H1 (cell line): ENCODE data around the gene CPZ. TPM values are rescaled to one million over a fixed set of nuclear protein-coding genes. Genes with fewer than 3 reads are reported as not detected.

Source experiments
- CTCF ChIA-PET: fragments of 300-600 bp; sonication (Branson Sonifier 250); formaldehyde crosslinking; loops from one replicate; lab custom pipeline; 2021; ENCODE audit not compliant: partially characterized antibody; lab: Charles Lee
- POLR2A ChIA-PET: fragments of 300-600 bp; sonication (Branson Sonifier 250); formaldehyde crosslinking; loops from one replicate; lab custom pipeline; 2021; ENCODE audit warnings: inconsistent platforms; ENCODE audit not compliant: partially characterized antibody; lab: Charles Lee
- DNase-seq, 2 experiments: peaks; one replicate each; pipeline versions ENCODE4 v3.0.0 to v3.0.0-alpha.2; 2010 to 2022; ENCODE audit warnings: low spot score in 2 of 2, low read depth in 1 of 2, mixed read lengths in 1 of 2
- FAIRE-seq: peaks from 2 replicates; lab custom pipeline; 2011; peaks lifted over from hg19 to GRCh38; lab: Jason Lieb, UNC
- H2AFZ ChIP-seq: 2 replicates; pipeline ENCODE4 v1.8.1; 2012; ENCODE audit warnings: low read length, inconsistent platforms
- H2AK5ac ChIP-seq: 2 replicates; pipeline ENCODE4 v1.6.1; 2013; ENCODE audit warnings: low read depth, low read length
- H2BK120ac ChIP-seq: replicated peaks from 2 replicates; pipeline ENCODE3; 2013; ENCODE audit warnings: low read depth, low read length, inconsistent platforms
- H2BK12ac ChIP-seq: 2 replicates; pipeline ENCODE4 v1.6.1; 2013; ENCODE audit warnings: low read depth, low read length
- H2BK15ac ChIP-seq: 2 replicates; pipeline ENCODE4 v1.6.1; 2013; ENCODE audit warnings: low read length
- H2BK20ac ChIP-seq: 2 replicates; pipeline ENCODE4 v1.6.1; 2013; ENCODE audit warnings: low read length
- H2BK5ac ChIP-seq: 2 replicates; pipeline ENCODE4 v1.6.1; 2013; ENCODE audit warnings: low read depth, low read length
- H3K14ac ChIP-seq: 2 replicates; pipeline ENCODE4 v1.6.1; 2013; ENCODE audit warnings: inconsistent platforms; ENCODE audit not compliant: insufficient read length
- H3K18ac ChIP-seq: 2 replicates; pipeline ENCODE4 v1.6.1; 2013; ENCODE audit warnings: low read length; ENCODE audit errors: extremely low read depth
- H3K23ac ChIP-seq: 2 replicates; pipeline ENCODE4 v1.6.1; 2013; ENCODE audit warnings: inconsistent platforms; ENCODE audit not compliant: insufficient read length
- H3K23me2 ChIP-seq: 2 replicates; pipeline ENCODE4 v1.6.1; 2013; ENCODE audit warnings: low read depth, low read length
- H3K27ac ChIP-seq: 2 replicates; pipeline ENCODE4 v1.6.1; 2011; ENCODE audit warnings: low read depth, low read length, inconsistent platforms
- H3K27me3 ChIP-seq, 4 experiments: replicated peaks in 1 of 4; 1 replicate in 1 of 4; 2 replicates in 3 of 4; pipeline versions ENCODE4 v1.6.1 to v1.8.1; 2011 to 2013; ENCODE audit warnings: low read length in 3 of 4, mild to moderate bottlenecking in 3 of 4, inconsistent platforms in 2 of 4, mixed read lengths in 2 of 4, moderate library complexity in 1 of 4; ENCODE audit not compliant: control insufficient read depth in 3 of 4, insufficient read depth in 3 of 4; ENCODE audit errors: extremely low read depth in 1 of 4
- H3K36me3 ChIP-seq, 4 experiments: 2 replicates each; pipeline versions ENCODE4 v1.6.1 to v1.8.1; 2011 to 2013; ENCODE audit warnings: mild to moderate bottlenecking in 4 of 4, low read length in 3 of 4, moderate library complexity in 2 of 4, control low read depth in 1 of 4, inconsistent platforms in 1 of 4; ENCODE audit not compliant: insufficient read depth in 4 of 4, control insufficient read depth in 2 of 4
- H3K4ac ChIP-seq: replicated peaks from 2 replicates; pipeline ENCODE3; 2013; ENCODE audit warnings: low read length, low read depth, mixed read lengths, inconsistent platforms; ENCODE audit not compliant: insufficient read length
- H3K4me1 ChIP-seq, 4 experiments: replicated peaks in 1 of 4; 1 replicate in 1 of 4; 2 replicates in 3 of 4; pipeline versions ENCODE4 v1.6.1 to v1.8.1; 2011 to 2013; ENCODE audit warnings: low read length in 3 of 4, inconsistent platforms in 2 of 4, mixed read lengths in 1 of 4; ENCODE audit not compliant: insufficient read depth in 4 of 4, control insufficient read depth in 3 of 4
- H3K4me2 ChIP-seq, 2 experiments: 2 replicates each; pipeline versions ENCODE4 v1.6.1 to v1.8.1; 2011 to 2013; ENCODE audit warnings: low read depth in 2 of 2, low read length in 2 of 2, control low read depth in 1 of 2, inconsistent platforms in 1 of 2, mild to moderate bottlenecking in 1 of 2; ENCODE audit not compliant: insufficient read depth in 1 of 2
- H3K4me3 ChIP-seq, 4 experiments: fragments of 200-600, 300-600 bp in 1 of 4; sonication (generic), shearing (Covaris generic), sonication (Bioruptor Twin) in 1 of 4; 2 replicates each; pipeline versions ENCODE4 v1.5.1 to v1.8.1; 2011 to 2016; ENCODE audit warnings: low read length in 4 of 4, low read depth in 3 of 4, control low read depth in 2 of 4, inconsistent platforms in 2 of 4, mild to moderate bottlenecking in 2 of 4, mixed read lengths in 1 of 4, moderate library complexity in 1 of 4; ENCODE audit not compliant: insufficient read depth in 2 of 4; ENCODE audit errors: extremely low read depth in 1 of 4
- H3K56ac ChIP-seq: replicated peaks from 2 replicates; pipeline ENCODE3; 2013; ENCODE audit warnings: low read depth, mild to moderate bottlenecking, mixed read lengths, low read length, inconsistent platforms; ENCODE audit not compliant: insufficient read length
- H3K79me1 ChIP-seq: 2 replicates; pipeline ENCODE4 v1.6.1; 2013; ENCODE audit warnings: low read depth, low read length, control low read depth
- H3K79me2 ChIP-seq, 2 experiments: 2 replicates each; pipeline versions ENCODE4 v1.6.1 to v1.8.1; 2012 to 2013; ENCODE audit warnings: low read length in 2 of 2, mild to moderate bottlenecking in 2 of 2, inconsistent platforms in 1 of 2; ENCODE audit not compliant: insufficient read depth in 2 of 2, control insufficient read depth in 1 of 2
- H3K9ac ChIP-seq, 4 experiments: replicated peaks in 1 of 4; 1 replicate in 1 of 4; 2 replicates in 3 of 4; pipeline versions ENCODE4 v1.6.1 to v1.8.1; 2011 to 2013; ENCODE audit warnings: low read depth in 3 of 4, low read length in 3 of 4, control low read depth in 2 of 4, mild to moderate bottlenecking in 2 of 4, moderate library complexity in 2 of 4, inconsistent platforms in 1 of 4; ENCODE audit errors: extremely low read depth in 1 of 4
- H3K9me3 ChIP-seq, 2 experiments: 2 replicates each; pipeline versions ENCODE4 v1.6.1 to v1.8.1; 2012 to 2013; ENCODE audit warnings: mild to moderate bottlenecking in 2 of 2, moderate library complexity in 2 of 2, control low read depth in 1 of 2, inconsistent platforms in 1 of 2, low read depth in 1 of 2, low read length in 1 of 2, mixed read lengths in 1 of 2; ENCODE audit not compliant: insufficient read depth in 2 of 2
- H4K20me1 ChIP-seq, 2 experiments: replicated peaks in 1 of 2; 2 replicates each; pipeline versions ENCODE3 to v1.8.1; 2011 to 2013; ENCODE audit warnings: inconsistent platforms in 2 of 2, low read length in 2 of 2, mild to moderate bottlenecking in 1 of 2; ENCODE audit not compliant: insufficient read depth in 2 of 2, control insufficient read depth in 1 of 2
- H4K5ac ChIP-seq: 2 replicates; pipeline ENCODE4 v1.6.1; 2013; ENCODE audit warnings: low read length, low read depth, mixed read lengths, inconsistent platforms; ENCODE audit not compliant: insufficient read length
- H4K8ac ChIP-seq: 2 replicates; pipeline ENCODE4 v1.8.0; 2013; ENCODE audit warnings: mild to moderate bottlenecking, moderate library complexity, low read length, inconsistent platforms; ENCODE audit not compliant: insufficient read depth; ENCODE audit errors: extremely low read depth
- H4K91ac ChIP-seq: replicated peaks from 2 replicates; pipeline ENCODE3; 2013; ENCODE audit warnings: low read length, mixed read lengths, inconsistent platforms; ENCODE audit not compliant: insufficient read length
- ASH2L ChIP-seq: fragments of 200-600, 300-600 bp; sonication (generic); IDR thresholded peaks from one replicate; pipeline ENCODE4 v1.7.1; 2017; ENCODE audit warnings: low read length
- CBX5 ChIP-seq: fragments of 300-800, 300-1000 bp; sonication (generic); IDR thresholded peaks from 2 replicates; pipeline ENCODE4 v1.7.1; 2016; ENCODE audit warnings: antibody characterized with exemption, low read length, low read depth
- GTF2F1 ChIP-seq: IDR thresholded peaks from 2 replicates; pipeline ENCODE4 v1.6.1; 2012; ENCODE audit warnings: low read depth, low read length, improper control_type of control experiment, borderline replicate concordance
- HDAC2 ChIP-seq, 2 experiments: fragments of 300-600 bp in 1 of 2; sonication (generic) in 1 of 2; IDR thresholded peaks; 2 replicates each; pipeline ENCODE4 v1.6.1; 2011 to 2012; ENCODE audit warnings: low read depth in 2 of 2, low read length in 2 of 2, mild to moderate bottlenecking in 2 of 2, moderate library complexity in 2 of 2, borderline replicate concordance in 1 of 2, inconsistent platforms in 1 of 2
- HDAC6 ChIP-seq: IDR thresholded peaks from one replicate; pipeline ENCODE4 v1.7.1; 2012; ENCODE audit warnings: low read depth, mild to moderate bottlenecking, inconsistent platforms, low read length, moderate library complexity
- POU5F1 ChIP-seq: IDR thresholded peaks from 2 replicates; pipeline ENCODE4 v1.6.1; 2011; ENCODE audit warnings: low read depth, mild to moderate bottlenecking, low read length, moderate library complexity
- SIX5 ChIP-seq: IDR thresholded peaks from 2 replicates; pipeline ENCODE4 v1.6.1; 2011; ENCODE audit warnings: mild to moderate bottlenecking, low read depth, low read length
- SRF ChIP-seq: IDR thresholded peaks from 2 replicates; pipeline ENCODE4 v1.6.1; 2011; ENCODE audit warnings: mild to moderate bottlenecking, low read depth, low read length, moderate library complexity
- TBP ChIP-seq: IDR thresholded peaks from 2 replicates; pipeline ENCODE4 v1.6.1; 2011; ENCODE audit warnings: low read depth, low read length, improper control_type of control experiment
- WGBS, 2 experiments: shearing (Covaris generic) in 1 of 2; methylation state at CpG; one replicate each; pipeline versions ENCODE4 v1.1.6 to v1.1.7; 2013 to 2015; ENCODE audit warnings: low lambda C conversion rate in 2 of 2, mixed read lengths in 2 of 2, inconsistent platforms in 1 of 2, low coverage in 1 of 2, missing lambda C conversion rate in 1 of 2; ENCODE audit not compliant: insufficient replicate concordance in 2 of 2, insufficient coverage in 1 of 2, insufficient read length in 1 of 2; ENCODE audit errors: extremely low coverage in 1 of 2, missing lambda C conversion rate in 1 of 2; 5-methylcytosine and 5-hydroxymethylcytosine counted together
- polyA plus RNA-seq, 7 experiments: library from polyadenylated mRNA; depleted of rRNA in 3 of 7; stranded (reverse) in 5 of 7; unstranded in 2 of 7; fragments of >200 nt in 5 of 7; fragments of 200-250 nt in 2 of 7; gene quantifications; 1 replicate in 5 of 7; 2 replicates in 1 of 7; 4 replicates in 1 of 7; pipeline versions ENCODE4 v1.2.1 to v1.2.3, GENCODE V29; 2011 to 2013; ENCODE audit warnings: missing spikeins in 2 of 7, mixed read lengths in 2 of 7
- total RNA-seq: library from RNA; stranded (reverse); fragmentation: NEBNext Ultra II Directional; extraction: Animal tissue kit (Norgen Biotek cat#: 25700); gene quantifications from 2 replicates; pipeline ENCODE4 v1.2.1, GENCODE V29; 2021
- TF ChIP-seq, protein P1 (sequence below): IDR thresholded peaks from 2 replicates; pipeline ENCODE4 v1.6.1; 2012; ENCODE audit warnings: low read length, inconsistent platforms
- TF ChIP-seq, protein P2 (sequence below): IDR thresholded peaks from 2 replicates; pipeline ENCODE4 v1.6.1; 2011; ENCODE audit warnings: low read depth, mild to moderate bottlenecking, low read length; ENCODE audit not compliant: insufficient read depth

Gene CPZ
- total and polyA plus RNA-seq, 2 of the 8 experiments (the other 6 are each of a cell fraction or from before 2014, with no cell fraction given), result 28.8 to 40.7 TPM

DNA sequence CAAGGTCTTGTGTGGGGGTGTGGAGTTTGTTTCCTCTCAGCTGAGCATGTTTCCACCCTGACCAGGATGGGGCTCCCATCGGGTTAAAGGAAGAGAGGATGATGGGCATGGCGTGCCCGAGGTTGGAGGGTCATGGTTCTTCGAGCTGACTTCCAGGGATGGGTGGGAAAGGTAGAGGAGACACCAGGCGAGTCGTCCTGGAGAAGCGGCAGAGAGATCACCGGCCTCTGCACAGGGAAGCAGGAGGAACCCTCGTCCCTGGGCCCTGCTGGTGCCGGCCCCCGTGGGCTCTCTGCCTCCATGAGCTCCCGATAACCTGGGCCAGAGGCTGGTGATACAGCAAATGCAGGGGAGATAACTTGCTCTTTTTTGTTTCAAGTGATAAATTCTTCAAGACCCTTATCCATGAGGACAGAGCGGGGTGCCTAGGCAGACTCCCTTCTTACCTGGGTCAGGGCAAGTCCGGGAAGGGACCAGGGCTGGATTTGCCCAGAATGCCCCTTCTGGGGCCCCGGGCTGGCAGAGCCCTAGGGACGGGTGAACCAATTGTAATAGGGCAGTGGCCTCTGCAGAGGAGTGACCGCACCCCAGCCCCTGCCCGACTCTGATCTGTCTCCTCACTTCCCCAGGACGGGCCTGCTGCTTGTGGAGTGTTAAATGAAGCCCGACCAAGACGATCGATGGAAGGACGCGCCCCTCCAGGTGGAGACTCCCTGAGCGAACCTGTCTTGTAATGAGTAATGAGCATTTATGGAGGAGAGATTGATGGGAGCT is 63.0 kb downstream of the CPZ start:
- CTCF ChIA-PET, result no interaction called here
- 86% methylated on average over 25 of the region's 25 CpGs; no CpG with 5 or more reads in 1 of the 2 experiments for WGBS, 2 experiments
- Histone ChIP-seq H3K27me3 (no peaks in the 10 kb centered on the region; a peak in 1 of 7 replicates), H4K5ac (no peak overlapping the region), H3K14ac (no peak overlapping the region), H3K79me2 (no peaks in the 10 kb centered on the region), H3K4me1 (peaks cover 0 to 6% (median 0%) of the 10 kb centered on the region in 4 experiments; a peak in 1 of 7 replicates), H3K23ac (no peak overlapping the region), H4K20me1 (no peaks in the 10 kb centered on the region), H2AK5ac (no peak overlapping the region), H2BK120ac (no peak overlapping the region), H3K79me1 (no peaks in the 10 kb centered on the region), H3K23me2 (no peaks in the 10 kb centered on the region), H3K9ac (no peak overlapping the region), H2BK15ac (no peak overlapping the region), H2BK20ac (no peak overlapping the region), H4K91ac (no peak overlapping the region), H2AFZ (no peak overlapping the region), H4K8ac (no peak overlapping the region), H3K18ac (no peak overlapping the region), H3K27ac (no peak overlapping the region), H2BK5ac (no peak overlapping the region), H3K36me3 (no peaks in the 10 kb centered on the region), H2BK12ac (no peak overlapping the region), H3K4ac (no peak overlapping the region), H3K4me3 (no peak overlapping the region), H3K56ac (no peak overlapping the region), H3K4me2 (no peak overlapping the region), H3K9me3 (no peaks in the 10 kb centered on the region)
- FAIRE-seq, result no peak
- DNase-seq, result no peak
- POLR2A ChIA-PET, result no interaction called here
- TF ChIP-seq TBP (no peak), HDAC6 (no peak), HDAC2 (IDR thresholded peaks at IDR 0.05; ENCODE audit: borderline replicate concordance in 1 of 2, low read depth in 2 of 2, low read length in 2 of 2) (no peak), CBX5 (no peak), SIX5 (no peak), GTF2F1 (no peak), SRF (no peak), POU5F1 (no peak), ASH2L (no peak)
- TF ChIP-seq, protein P1, sequence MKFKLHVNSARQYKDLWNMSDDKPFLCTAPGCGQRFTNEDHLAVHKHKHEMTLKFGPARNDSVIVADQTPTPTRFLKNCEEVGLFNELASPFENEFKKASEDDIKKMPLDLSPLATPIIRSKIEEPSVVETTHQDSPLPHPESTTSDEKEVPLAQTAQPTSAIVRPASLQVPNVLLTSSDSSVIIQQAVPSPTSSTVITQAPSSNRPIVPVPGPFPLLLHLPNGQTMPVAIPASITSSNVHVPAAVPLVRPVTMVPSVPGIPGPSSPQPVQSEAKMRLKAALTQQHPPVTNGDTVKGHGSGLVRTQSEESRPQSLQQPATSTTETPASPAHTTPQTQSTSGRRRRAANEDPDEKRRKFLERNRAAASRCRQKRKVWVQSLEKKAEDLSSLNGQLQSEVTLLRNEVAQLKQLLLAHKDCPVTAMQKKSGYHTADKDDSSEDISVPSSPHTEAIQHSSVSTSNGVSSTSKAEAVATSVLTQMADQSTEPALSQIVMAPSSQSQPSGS, result no peak
- TF ChIP-seq, protein P2, sequence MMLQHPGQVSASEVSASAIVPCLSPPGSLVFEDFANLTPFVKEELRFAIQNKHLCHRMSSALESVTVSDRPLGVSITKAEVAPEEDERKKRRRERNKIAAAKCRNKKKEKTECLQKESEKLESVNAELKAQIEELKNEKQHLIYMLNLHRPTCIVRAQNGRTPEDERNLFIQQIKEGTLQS, result no peak
